HPDE6-E6E7 (cell line): ENCODE measurements around the gene TGM1.

Experiments
- DNase-seq: peaks from one replicate; pipeline ENCODE4 v3.0.0; 2011; ENCODE audit warnings: missing footprints; ENCODE audit errors: extremely low spot score

The TGM1 gene

GRCh38 chr14:24262821-24263733 lies at the start of gene TGM1:
TSS of gene TGM1 (minus strand) at chr14:24263177. CDS start at chr14:24262352, 825 bp downstream.
- DNase-seq: no peak

GRCh38 chr14:24311837-24312615 lies 49.0 kb upstream of the TGM1 start:
- no peak for DNase-seq

- DNase-seq: peak; percentile 51
Measured at GRCh38 chr14:24310646-24311604, 47.9 kb upstream of the TGM1 start, which contains the start of gene LTB4R. TSS of gene LTB4R (plus strand) at chr14:24311502. CDS start at chr14:24315652, 4,150 bp downstream.

- no peak for DNase-seq
Measured at GRCh38 chr14:24310265-24310645, 47.3 kb upstream of the TGM1 start.

GRCh38 chr14:24309538-24310264 lies 46.7 kb upstream of the TGM1 start, which contains the start of gene LTB4R2:
TSS of gene LTB4R2 (plus strand) at chr14:24310140. CDS start at chr14:24310665, 525 bp downstream.
- peak; percentile 91 for DNase-seq

- DNase-seq: no peak
Measured at GRCh38 chr14:24308342-24309124, 45.6 kb upstream of the TGM1 start.

GRCh38 chr14:24307575-24308341 lies 44.8 kb upstream of the TGM1 start, which contains the start of gene CIDEB:
TSS of gene CIDEB (minus strand) at chr14:24307977. CDS start at chr14:24307858, 119 bp downstream.
- DNase-seq: peak; percentile 54

GRCh38 chr14:24307156-24307574 lies 44.2 kb upstream of the TGM1 start:
- no peak for DNase-seq

GRCh38 chr14:24304019-24304387 lies 41.0 kb upstream of the TGM1 start:
- no peak for DNase-seq

GRCh38 chr14:24300326-24300980 lies 37.5 kb upstream of the TGM1 start:
- no peak for DNase-seq

- peak; percentile 76 for DNase-seq
Measured at GRCh38 chr14:24299255-24300191, 36.5 kb upstream of the TGM1 start, which contains the start of the genes DHRS1 and NOP9. TSS of gene DHRS1 (minus strand) at chr14:24299780. CDS start at chr14:24299106, 674 bp downstream. TSS of gene NOP9 (plus strand) at chr14:24299850. CDS start at chr14:24299955, 105 bp downstream.

- DNase-seq: peak; percentile 95
Measured at GRCh38 chr14:24298892-24299254, 35.9 kb upstream of the TGM1 start.

GRCh38 chr14:24297190-24297964 lies 34.4 kb upstream of the TGM1 start:
- DNase-seq: no peak

GRCh38 chr14:24296341-24297157 lies 33.6 kb upstream of the TGM1 start:
- peak; percentile 78 for DNase-seq

GRCh38 chr14:24293525-24293924 lies 30.5 kb upstream of the TGM1 start:
- no peak for DNase-seq
